Ascending aorta (tissue), 2 donors: ENCODE measurements around the gene PHACTR3. TPM values are rescaled to one million over a fixed set of nuclear protein-coding genes. Genes with fewer than 3 reads are reported as not detected.

Source experiments
- DNase-seq, 2 donors: peaks; one replicate each; pipeline ENCODE4 v3.0.0-alpha.2; 2019; ENCODE audit warnings: low spot score in 2 of 2
- H3K27ac ChIP-seq, 2 donors: fragments of 200-600 bp; sonication (generic); one replicate each; pipeline ENCODE4 v1.5.1; 2016 to 2017; ENCODE audit warnings: mild to moderate bottlenecking in 1 of 2
- H3K27me3 ChIP-seq: fragments of 200-600 bp; sonication (generic); one replicate; pipeline ENCODE4 v1.5.1; 2017
- H3K36me3 ChIP-seq, 2 donors: fragments of 200-600 bp; sonication (generic); one replicate each; pipeline ENCODE4 v1.5.1; 2016
- H3K4me1 ChIP-seq, 2 donors: fragments of 200-600 bp; sonication (generic); one replicate each; pipeline ENCODE4 v1.5.1; 2016 to 2017; ENCODE audit warnings: mild to moderate bottlenecking in 1 of 2
- H3K4me3 ChIP-seq, 2 donors: fragments of 200-600 bp; sonication (generic); one replicate each; pipeline ENCODE4 v1.5.1; 2016 to 2017; ENCODE audit warnings: mild to moderate bottlenecking in 1 of 2
- H3K9me3 ChIP-seq, 2 donors: fragments of 200-600 bp; sonication (generic); one replicate each; pipeline ENCODE4 v1.5.1; 2016
- intact Hi-C: fragments of 100-400 bp; cut with DNase I; formaldehyde crosslinking; loops from one replicate; pipeline ENCODE4 v1.15.1; 2023
- total RNA-seq: library from RNA; depleted of rRNA; stranded (reverse); fragments of >200 nt; gene quantifications from one replicate; pipeline ENCODE4 v1.1.0, GENCODE V29; 2016
- TF ChIP-seq, protein P1 (sequence below), 3 experiments: fragments of 200-600 bp in 2 of 3; fragments of 450-650 bp in 1 of 3; sonication (generic) in 2 of 3; IDR thresholded peaks; one replicate each; pipeline ENCODE4 v1.5.1; 2016 to 2019; ENCODE audit warnings: antibody characterized with exemption in 3 of 3, mild to moderate bottlenecking in 1 of 3, moderate library complexity in 1 of 3

PHACTR3 gene
- total RNA-seq, 1 donor from 2014 or later = not detected

GRCh38 chr20:59784791-59785668, 180.7 kb downstream of the PHACTR3 start:
- Histone ChIP-seq H3K27ac (no peak overlapping the region), H3K9me3 (no peaks in the 10 kb centered on the region), H3K4me3 (no peak overlapping the region), H3K36me3 (no peaks in the 10 kb centered on the region), H3K4me1 (no peaks in the 10 kb centered on the region), H3K27me3 (no peaks in the 10 kb centered on the region)
- TF ChIP-seq, protein P1, sequence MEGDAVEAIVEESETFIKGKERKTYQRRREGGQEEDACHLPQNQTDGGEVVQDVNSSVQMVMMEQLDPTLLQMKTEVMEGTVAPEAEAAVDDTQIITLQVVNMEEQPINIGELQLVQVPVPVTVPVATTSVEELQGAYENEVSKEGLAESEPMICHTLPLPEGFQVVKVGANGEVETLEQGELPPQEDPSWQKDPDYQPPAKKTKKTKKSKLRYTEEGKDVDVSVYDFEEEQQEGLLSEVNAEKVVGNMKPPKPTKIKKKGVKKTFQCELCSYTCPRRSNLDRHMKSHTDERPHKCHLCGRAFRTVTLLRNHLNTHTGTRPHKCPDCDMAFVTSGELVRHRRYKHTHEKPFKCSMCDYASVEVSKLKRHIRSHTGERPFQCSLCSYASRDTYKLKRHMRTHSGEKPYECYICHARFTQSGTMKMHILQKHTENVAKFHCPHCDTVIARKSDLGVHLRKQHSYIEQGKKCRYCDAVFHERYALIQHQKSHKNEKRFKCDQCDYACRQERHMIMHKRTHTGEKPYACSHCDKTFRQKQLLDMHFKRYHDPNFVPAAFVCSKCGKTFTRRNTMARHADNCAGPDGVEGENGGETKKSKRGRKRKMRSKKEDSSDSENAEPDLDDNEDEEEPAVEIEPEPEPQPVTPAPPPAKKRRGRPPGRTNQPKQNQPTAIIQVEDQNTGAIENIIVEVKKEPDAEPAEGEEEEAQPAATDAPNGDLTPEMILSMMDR (IDR thresholded peaks at IDR 0.05) = no peak
- intact Hi-C loops = no loop called here
- no peak for DNase-seq

- intact Hi-C loops = no loop called here
Observed at GRCh38 chr20:59785669-59785959, 181.3 kb downstream of the PHACTR3 start.

DNA sequence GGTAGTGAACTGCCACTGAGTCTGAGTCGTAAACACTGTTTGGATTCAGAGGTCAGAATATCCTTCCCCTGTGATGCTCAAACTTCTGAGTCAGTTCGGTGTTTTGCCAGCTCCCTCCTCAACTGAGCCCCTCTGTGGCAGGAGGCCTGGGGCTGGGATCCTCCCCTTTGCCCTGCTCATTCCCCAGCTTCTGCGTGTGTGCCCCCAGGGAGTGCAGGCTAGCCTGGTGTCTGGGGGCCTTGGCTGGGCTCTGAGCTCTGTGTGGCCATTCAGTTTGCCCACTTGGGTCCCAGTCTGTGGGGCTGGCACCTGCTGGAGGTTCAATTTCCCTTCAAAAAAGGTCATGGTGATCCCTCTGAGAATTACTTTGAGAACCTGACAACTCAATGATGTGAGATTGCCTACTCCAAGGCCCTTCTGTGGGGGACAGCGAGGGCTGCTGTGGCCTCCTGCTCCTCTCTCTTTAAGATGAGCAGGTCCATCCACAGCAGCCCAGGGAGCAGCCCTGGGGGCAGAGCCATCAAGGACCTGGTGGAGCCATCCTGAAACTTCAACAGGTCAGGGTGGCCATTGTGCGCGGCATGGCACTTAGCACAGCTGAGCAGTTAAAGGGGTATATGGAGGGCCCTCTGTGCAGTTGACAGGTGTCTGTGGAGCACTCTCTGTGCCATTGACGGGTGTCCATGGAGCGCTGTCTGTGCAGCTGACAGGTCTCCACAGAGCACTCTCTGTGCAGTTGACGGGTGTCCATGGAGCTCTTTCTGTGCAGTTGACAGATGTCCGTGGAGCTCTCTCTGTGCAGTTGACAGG, 181.9 kb downstream of the PHACTR3 start:
- intact Hi-C loops = no loop called here
- H3K27me3 ChIP-seq = no peaks in the 10 kb centered on the region
- H3K36me3 ChIP-seq = no peaks in the 10 kb centered on the region
- no peak for DNase-seq
- H3K4me3 ChIP-seq = no peak overlapping the region
- H3K27ac ChIP-seq = no peak overlapping the region
- no peaks in the 10 kb centered on the region for H3K9me3 ChIP-seq
- TF ChIP-seq, protein P1 (IDR thresholded peaks at IDR 0.05) = no peak
- no peaks in the 10 kb centered on the region for H3K4me1 ChIP-seq

More at GRCh38 chr20:59785669-59785959, 181.3 kb downstream of the PHACTR3 start:
- H3K36me3 ChIP-seq = no peaks in the 10 kb centered on the region
- no peaks in the 10 kb centered on the region for H3K9me3 ChIP-seq
- H3K27me3 ChIP-seq = no peaks in the 10 kb centered on the region
- no peak for DNase-seq
- no peak overlapping the region for H3K27ac ChIP-seq
- TF ChIP-seq, protein P1 (IDR thresholded peaks at IDR 0.05) = no peak
- no peak overlapping the region for H3K4me3 ChIP-seq
- no peaks in the 10 kb centered on the region for H3K4me1 ChIP-seq

GRCh38 chr20:59786801-59787537, 182.6 kb downstream of the PHACTR3 start:
- TF ChIP-seq, protein P1 (IDR thresholded peaks at IDR 0.05) = no peak
- no peak for DNase-seq
- no peak overlapping the region for H3K4me3 ChIP-seq
- no peaks in the 10 kb centered on the region for H3K36me3 ChIP-seq
- H3K9me3 ChIP-seq = no peaks in the 10 kb centered on the region
- H3K27ac ChIP-seq = no peak overlapping the region
- H3K4me1 ChIP-seq = no peaks in the 10 kb centered on the region
- H3K27me3 ChIP-seq = no peaks in the 10 kb centered on the region
- intact Hi-C loops = no loop called here

- TF ChIP-seq, protein P1 (IDR thresholded peaks at IDR 0.05) = no peak
- no peak for DNase-seq
- no peaks in the 10 kb centered on the region for H3K27me3 ChIP-seq
- intact Hi-C loops = no loop called here
- H3K36me3 ChIP-seq = no peaks in the 10 kb centered on the region
- H3K27ac ChIP-seq = no peak overlapping the region
- H3K9me3 ChIP-seq = no peaks in the 10 kb centered on the region
- H3K4me1 ChIP-seq = no peaks in the 10 kb centered on the region
- no peak overlapping the region for H3K4me3 ChIP-seq
Observed at GRCh38 chr20:59787538-59787890, 183.2 kb downstream of the PHACTR3 start.
